ENCODE measurements around the gene CORIN. TPM values are rescaled to one million over a fixed set of nuclear protein-coding genes. Genes with fewer than 3 reads are reported as not detected.

The CORIN gene
- polyA plus RNA-seq, 1 donor from 2014 or later = 0.25 TPM

- Histone ChIP-seq H2AFZ (ENCODE audit: low read depth, low read length) (no peak overlapping the region), H3K9me3 (ENCODE audit: low read length) (no peaks in the 10 kb centered on the region), H3K4me3 (ENCODE audit: low read length) (no peak overlapping the region), H3F3A (ENCODE audit: insufficient read depth, low read length, poor library complexity, severe bottlenecking) (no peaks in the 10 kb centered on the region), H3K36me3 (ENCODE audit: insufficient read depth, low read length) (no peaks in the 10 kb centered on the region), H3K79me2 (replicated peaks; ENCODE audit: insufficient read depth, low read length) (no peaks in the 10 kb centered on the region), H4K20me1 (ENCODE audit: insufficient read depth) (no peaks in the 10 kb centered on the region), H3K9ac (ENCODE audit: low read length) (no peak overlapping the region), H3K9me2 (ENCODE audit: insufficient read depth, low read length) (no peaks in the 10 kb centered on the region), H3K27me3 (ENCODE audit: insufficient read depth, low read depth, low read length) (no peaks in the 10 kb centered on the region), H3K4me2 (ENCODE audit: low read length) (no peak overlapping the region), H3K27ac (ENCODE audit: low read length) (no peak overlapping the region)
- TF ChIP-seq POLR2AphosphoS5 (IDR thresholded peaks at IDR 0.05) = no peak
- TF ChIP-seq CTCF (IDR thresholded peaks at IDR 0.05; ENCODE audit: poor library complexity, severe bottlenecking) = no peak
- TF ChIP-seq SMC3 (conservative IDR thresholded peaks at IDR 0.05; ENCODE audit: poor library complexity) = no peak
- TF ChIP-seq TAF1 (IDR thresholded peaks at IDR 0.05; ENCODE audit: low read depth) = no peak
- TF ChIP-seq EZH2 (IDR thresholded peaks at IDR 0.05; ENCODE audit: borderline replicate concordance, insufficient read depth, low read length, poor library complexity, severe bottlenecking) = no peak
- no peak for TF ChIP-seq REST (IDR thresholded peaks at IDR 0.05; ENCODE audit: borderline replicate concordance)
- no peak for TF ChIP-seq MXI1 (conservative IDR thresholded peaks at IDR 0.05; ENCODE audit: poor library complexity, severe bottlenecking)
- TF ChIP-seq RAD21 (conservative IDR thresholded peaks at IDR 0.05) = no peak
- no peak for TF ChIP-seq EP300 (conservative IDR thresholded peaks at IDR 0.05; ENCODE audit: poor library complexity, severe bottlenecking)
Measured at GRCh38 chr4:47749858-47750257, 88.0 kb downstream of the CORIN start.

- no peak for TF ChIP-seq TAF1 (IDR thresholded peaks at IDR 0.05; ENCODE audit: low read depth)
- no peak for TF ChIP-seq MXI1 (conservative IDR thresholded peaks at IDR 0.05; ENCODE audit: poor library complexity, severe bottlenecking)
- TF ChIP-seq CTCF (IDR thresholded peaks at IDR 0.05; ENCODE audit: poor library complexity, severe bottlenecking) = no peak
- no peak for TF ChIP-seq SMC3 (conservative IDR thresholded peaks at IDR 0.05; ENCODE audit: poor library complexity)
- TF ChIP-seq RAD21 (conservative IDR thresholded peaks at IDR 0.05) = no peak
- TF ChIP-seq REST (IDR thresholded peaks at IDR 0.05; ENCODE audit: borderline replicate concordance) = no peak
- no peak for TF ChIP-seq EP300 (conservative IDR thresholded peaks at IDR 0.05; ENCODE audit: poor library complexity, severe bottlenecking)
- TF ChIP-seq EZH2 (IDR thresholded peaks at IDR 0.05; ENCODE audit: borderline replicate concordance, insufficient read depth, low read length, poor library complexity, severe bottlenecking) = no peak
- no peak for TF ChIP-seq POLR2AphosphoS5 (IDR thresholded peaks at IDR 0.05)
Measured at GRCh38 chr4:47749060-47749459, 88.8 kb downstream of the CORIN start.

More at GRCh38 chr4:47749060-47749459, 88.8 kb downstream of the CORIN start:
- H4K20me1 ChIP-seq (ENCODE audit: insufficient read depth) = no peaks in the 10 kb centered on the region
- no peak overlapping the region for H3K4me2 ChIP-seq (ENCODE audit: low read length)
- H3K9me3 ChIP-seq (ENCODE audit: low read length) = no peaks in the 10 kb centered on the region
- H3K79me2 ChIP-seq (replicated peaks; ENCODE audit: insufficient read depth, low read length) = no peaks in the 10 kb centered on the region
- H3K9me2 ChIP-seq (ENCODE audit: insufficient read depth, low read length) = no peaks in the 10 kb centered on the region
- no peaks in the 10 kb centered on the region for H3K36me3 ChIP-seq (ENCODE audit: insufficient read depth, low read length)
- no peak overlapping the region for H3K27ac ChIP-seq (ENCODE audit: low read length)
- H3K4me3 ChIP-seq (ENCODE audit: low read length) = no peak overlapping the region
- no peak overlapping the region for H2AFZ ChIP-seq (ENCODE audit: low read depth, low read length)
- no peaks in the 10 kb centered on the region for H3K27me3 ChIP-seq (ENCODE audit: insufficient read depth, low read depth, low read length)
- H3F3A ChIP-seq (ENCODE audit: insufficient read depth, low read length, poor library complexity, severe bottlenecking) = no peaks in the 10 kb centered on the region
- H3K9ac ChIP-seq (ENCODE audit: low read length) = no peak overlapping the region
